MM.1S (cell line): ENCODE measurements around the gene HLA-DMB.

ENCODE experiments used
- DNase-seq: peaks from one replicate; pipeline ENCODE4 v3.0.0-alpha.2; 2015
- H2AFZ ChIP-seq: fragments of 300-600 bp; sonication (generic); 2 replicates; pipeline ENCODE4 v1.6.0; 2016; ENCODE audit warnings: antibody characterized with exemption, low read length
- H3F3A ChIP-seq: fragments of 300-600 bp; sonication (generic); 2 replicates; pipeline ENCODE4 v1.6.1; 2016; ENCODE audit warnings: mild to moderate bottlenecking, antibody characterized with exemption, low read length, moderate library complexity, mixed read lengths; ENCODE audit not compliant: insufficient read depth
- H3K27ac ChIP-seq: fragments of 300-600 bp; sonication (generic); 2 replicates; pipeline ENCODE4 v1.5.1; 2016; ENCODE audit warnings: mild to moderate bottlenecking, low read length
- H3K27me3 ChIP-seq: fragments of 300-600 bp; sonication (generic); replicated peaks from 2 replicates; pipeline ENCODE4 v1.6.0; 2016; ENCODE audit warnings: low read length; ENCODE audit not compliant: insufficient read depth
- H3K36me3 ChIP-seq: fragments of 300-600 bp; sonication (generic); replicated peaks from 2 replicates; pipeline ENCODE4 v1.6.1; 2016; ENCODE audit warnings: mild to moderate bottlenecking, low read length, mixed read lengths; ENCODE audit not compliant: insufficient read depth
- H3K4me1 ChIP-seq: fragments of 300-600 bp; sonication (generic); 2 replicates; pipeline ENCODE4 v1.6.1; 2016; ENCODE audit warnings: low read length, mixed read lengths
- H3K4me2 ChIP-seq: fragments of 300-600 bp; sonication (generic); 2 replicates; pipeline ENCODE4 v1.6.0; 2016; ENCODE audit warnings: low read depth, low read length
- H3K4me3 ChIP-seq: fragments of 300-600 bp; sonication (generic); 2 replicates; pipeline ENCODE4 v1.5.1; 2016; ENCODE audit warnings: low read length, mixed read lengths
- H3K79me2 ChIP-seq: fragments of 300-600 bp; sonication (generic); 2 replicates; pipeline ENCODE4 v1.6.1; 2016; ENCODE audit warnings: mixed run types, low read length, mixed read lengths
- H3K9ac ChIP-seq: fragments of 300-600 bp; sonication (generic); 2 replicates; pipeline ENCODE4 v1.6.1; 2016; ENCODE audit warnings: low read length, mixed read lengths
- H3K9me2 ChIP-seq: fragments of 300-600 bp; sonication (generic); replicated peaks from 2 replicates; pipeline ENCODE4 v1.6.1; 2016; ENCODE audit warnings: mild to moderate bottlenecking, low read length, mixed read lengths; ENCODE audit not compliant: insufficient read depth
- H3K9me3 ChIP-seq: fragments of 300-600 bp; sonication (generic); replicated peaks from 2 replicates; pipeline ENCODE4 v1.6.1; 2016; ENCODE audit warnings: mild to moderate bottlenecking, low read length, mixed read lengths; ENCODE audit not compliant: insufficient read depth
- H4K20me1 ChIP-seq: fragments of 300-600 bp; sonication (generic); 2 replicates; pipeline ENCODE4 v1.6.1; 2016; ENCODE audit warnings: mild to moderate bottlenecking, low read length, moderate library complexity, mixed read lengths; ENCODE audit not compliant: insufficient read depth
- CTCF ChIP-seq: fragments of 300-600 bp; sonication (generic); IDR thresholded peaks from 2 replicates; pipeline ENCODE4 v1.5.1; 2016; ENCODE audit warnings: antibody characterized with exemption, low read length, mixed read lengths
- EZH2 ChIP-seq: fragments of 300-600 bp; sonication (generic); optimal IDR thresholded peaks from 2 replicates; pipeline ENCODE3; 2017; ENCODE audit warnings: low read depth, mild to moderate bottlenecking, antibody characterized with exemption, low read length, mixed read lengths
- EZH2phosphoT487 ChIP-seq: fragments of 300-600 bp; sonication (generic); IDR thresholded peaks from 2 replicates; pipeline ENCODE4 v1.6.1; 2018; ENCODE audit warnings: antibody characterized with exemption, low read length

Gene HLA-DMB

GRCh38 chr6:32932132-32932868 is 8.5 kb downstream of the HLA-DMB start:
- Histone ChIP-seq H3K27me3 (no peaks in the 10 kb centered on the region), H3K9ac (no peak overlapping the region), H3K36me3 (no peaks in the 10 kb centered on the region), H3K79me2 (no peaks in the 10 kb centered on the region), H2AFZ (no peak overlapping the region), H3K4me1 (no peaks in the 10 kb centered on the region), H3F3A (no peaks in the 10 kb centered on the region), H3K4me2 (no peak overlapping the region), H3K9me2 (no peaks in the 10 kb centered on the region), H4K20me1 (no peaks in the 10 kb centered on the region), H3K4me3 (no peak overlapping the region), H3K9me3 (no peaks in the 10 kb centered on the region), H3K27ac (no peak overlapping the region)
- no peak for TF ChIP-seq EZH2
- TF ChIP-seq CTCF = no peak
- no peak for TF ChIP-seq EZH2phosphoT487
- no peak for DNase-seq

- Histone ChIP-seq H3K4me2 (no peak overlapping the region), H3K9ac (no peak overlapping the region), H3K27me3 (no peaks in the 10 kb centered on the region), H3F3A (no peaks in the 10 kb centered on the region), H3K4me1 (no peaks in the 10 kb centered on the region), H4K20me1 (no peaks in the 10 kb centered on the region), H3K27ac (no peak overlapping the region), H3K4me3 (no peak overlapping the region), H3K9me3 (no peaks in the 10 kb centered on the region), H2AFZ (no peak overlapping the region), H3K9me2 (no peaks in the 10 kb centered on the region), H3K79me2 (no peaks in the 10 kb centered on the region), H3K36me3 (no peaks in the 10 kb centered on the region)
- DNase-seq = no peak
- no peak for TF ChIP-seq CTCF
- no peak for TF ChIP-seq EZH2
- no peak for TF ChIP-seq EZH2phosphoT487
Observed at GRCh38 chr6:32931211-32931610, 9.6 kb downstream of the HLA-DMB start.

GRCh38 chr6:32922083-32922482 is 18.7 kb downstream of the HLA-DMB start:
- no peaks in the 10 kb centered on the region for H3F3A ChIP-seq
- H3K27me3 ChIP-seq = no peaks in the 10 kb centered on the region
- H3K27ac ChIP-seq = no peak overlapping the region
- TF ChIP-seq EZH2 (no peak), CTCF (no peak), EZH2phosphoT487 (no peak)
- no peaks in the 10 kb centered on the region for H3K4me1 ChIP-seq
- no peaks in the 10 kb centered on the region for H3K79me2 ChIP-seq
- H3K9me2 ChIP-seq = no peaks in the 10 kb centered on the region
- H4K20me1 ChIP-seq = no peaks in the 10 kb centered on the region
- H3K36me3 ChIP-seq = no peaks in the 10 kb centered on the region
- no peak for DNase-seq
- no peak overlapping the region for H2AFZ ChIP-seq
- H3K4me3 ChIP-seq = no peak overlapping the region
- no peaks in the 10 kb centered on the region for H3K9me3 ChIP-seq
- no peak overlapping the region for H3K9ac ChIP-seq
- H3K4me2 ChIP-seq = no peak overlapping the region
